Activated CD8-positive, alpha-beta T cell treated with anti-CD3 and anti-CD28 coated beads for 36 hours (primary cell): ENCODE results near the gene ATP6AP2. TPM values are rescaled to one million over a fixed set of nuclear protein-coding genes. Genes with fewer than 3 reads are reported as not detected.
A peak's percentile ranks its signal among the peaks of the same experiment; 100 is the strongest.

Experiments
- ATAC-seq: fragments of 200-7000 bp; cut with Tn5 transposase; one replicate; pipeline ENCODE4 v1.10.0; 2021; ENCODE audit warnings: mild to moderate bottlenecking, moderate library complexity
- CTCF ChIA-PET: fragments of 350-600 bp; sonication (Branson Sonifier 250); formaldehyde crosslinking; loops from one replicate; lab custom pipeline; 2021; ENCODE audit warnings: antibody characterized with exemption; lab: Charles Lee
- POLR2A ChIA-PET: fragments of 350-600 bp; sonication (Branson Sonifier 250); formaldehyde crosslinking; loops from one replicate; lab custom pipeline; 2021; ENCODE audit warnings: antibody characterized with exemption; lab: Charles Lee
- DNase-seq: peaks from one replicate; pipeline ENCODE4 v3.0.0-alpha.2; 2020
- H3K27ac Mint-ChIP-seq: one replicate; pipeline ENCODE4 v1.8.0; 2021; ENCODE audit warnings: mild to moderate bottlenecking, mixed read lengths
- H3K27me3 Mint-ChIP-seq: one replicate; pipeline ENCODE4 v1.8.0; 2021; ENCODE audit warnings: mixed read lengths
- H3K36me3 Mint-ChIP-seq: one replicate; pipeline ENCODE4 v1.8.0; 2021; ENCODE audit warnings: low read depth, mixed read lengths
- H3K4me1 Mint-ChIP-seq: one replicate; pipeline ENCODE4 v1.8.0; 2021; ENCODE audit warnings: low read depth, mixed read lengths
- H3K4me3 Mint-ChIP-seq: one replicate; pipeline ENCODE4 v1.8.0; 2021; ENCODE audit warnings: mild to moderate bottlenecking, moderate library complexity, mixed read lengths
- H3K9me3 Mint-ChIP-seq: one replicate; pipeline ENCODE4 v1.8.0; 2021; ENCODE audit warnings: mixed read lengths
- CTCF ChIP-seq: fragments of 200-600 bp; IDR thresholded peaks from one replicate; pipeline ENCODE4 v1.8.0; 2022; ENCODE audit warnings: antibody characterized with exemption, mild to moderate bottlenecking
- intact Hi-C: fragments of 100-400 bp; cut with micrococcal nuclease; formaldehyde crosslinking; loops from one replicate; pipeline ENCODE4 v1.10.0; 2022
- total RNA-seq, 2 experiments: library from RNA; stranded (reverse); gene quantifications; one replicate each; pipeline ENCODE4 v1.2.3, GENCODE V29; 2021

The ATP6AP2 gene
- total RNA-seq, 2 experiments from 2014 or later, result 42.9 to 45.5 TPM

- peaks cover 5% of the 10 kb centered on the region for H3K4me1 Mint-ChIP-seq
- H3K27ac Mint-ChIP-seq, result peak overlapping the region; percentile 55
- H3K27me3 Mint-ChIP-seq, result no peaks in the 10 kb centered on the region
- peaks cover 3% of the 10 kb centered on the region for H3K36me3 Mint-ChIP-seq
- ChIA-PET POLR2A (interaction anchor here (0.6 kb wide), 1 partner anchor 265 kb away, joined by 3 read pairs; no protein-coding TSS in a partner anchor), CTCF (interaction anchor here (0.9 to 6.3 kb wide), 9 partner anchors 15 to 600 kb away, joined by 3 to 72 read pairs (median 3); partner anchors contain the start of gene MED14)
- no peak for ATAC-seq
- no peaks in the 10 kb centered on the region for H3K9me3 Mint-ChIP-seq
- TF ChIP-seq CTCF, result no peak
- no peak for DNase-seq
- intact Hi-C loops, result loop anchor here (5.0 kb wide), 1 partner anchor 140 kb away; no protein-coding TSS in a partner anchor
- no peak overlapping the region for H3K4me3 Mint-ChIP-seq
These were observed 71.9 kb downstream of the ATP6AP2 start for GRCh38 chrX:40652664-40653063.

GRCh38 chrX:40653535-40653934 lies 72.8 kb downstream of the ATP6AP2 start:
- ATAC-seq (no peak), DNase-seq (no peak)
- intact Hi-C loops, result loop anchor here (5.0 kb wide), 1 partner anchor 139 kb away; no protein-coding TSS in a partner anchor
- Mint-ChIP-seq H3K27me3 (no peaks in the 10 kb centered on the region), H3K9me3 (no peaks in the 10 kb centered on the region), H3K27ac (no peak overlapping the region), H3K36me3 (peaks cover 3% of the 10 kb centered on the region), H3K4me1 (peaks cover 3% of the 10 kb centered on the region), H3K4me3 (no peak overlapping the region)
- ChIA-PET POLR2A (no interaction called here), CTCF (interaction anchor here (1.0 to 6.3 kb wide), 5 partner anchors 82 to 461 kb away, joined by 3 to 72 read pairs (median 3); partner anchors contain the start of gene MED14)
- no peak for TF ChIP-seq CTCF

Other genes with a start within 250 kb of the ATP6AP2 start
- gene MPC1L, start 42.5 kb downstream of the ATP6AP2 start, total RNA-seq, result not detected
- gene CXorf38, start 66.6 kb downstream of the ATP6AP2 start, total RNA-seq, result 10 to 100 TPM; 21.2 to 22.5 TPM
- 10 to 100 TPM; 37.1 to 39.9 TPM for gene MED14, start 154.6 kb downstream of the ATP6AP2 start, total RNA-seq